Measurements from ENCODE around the gene SIAE. TPM values are rescaled to one million over a fixed set of nuclear protein-coding genes. Genes with fewer than 3 reads are reported as not detected.

Gene SIAE
- polyA plus RNA-seq, 3 donors, result 6.7 to 8.9 (median 7.8) TPM

DNA sequence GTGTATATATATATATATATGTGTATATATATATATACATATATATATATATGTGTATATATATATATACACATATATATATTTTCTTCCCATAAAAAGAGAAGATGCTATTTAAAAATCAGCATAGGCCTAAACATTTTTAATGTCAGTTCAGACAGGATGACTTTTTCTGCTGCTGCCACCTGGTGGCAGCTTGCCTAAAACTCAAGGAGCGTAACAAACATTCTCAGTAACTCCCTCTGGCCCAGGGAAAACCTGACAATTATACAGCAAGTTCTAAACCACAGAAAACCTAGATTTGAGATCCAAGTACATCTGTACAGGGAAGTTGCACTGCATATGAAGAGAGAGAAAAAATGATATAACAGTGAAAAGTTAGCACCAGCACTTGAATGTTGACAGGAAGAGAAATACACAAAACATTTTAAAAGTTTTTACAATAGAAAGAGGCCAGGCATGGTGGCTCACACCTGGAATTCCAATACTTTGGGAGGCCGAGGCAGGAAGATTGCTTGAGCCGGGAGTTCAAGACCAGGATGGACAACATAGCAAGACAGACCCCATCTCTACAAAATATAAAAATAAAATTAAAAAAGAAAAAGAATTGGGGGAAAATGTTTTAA, 87.2 kb downstream of the SIAE start:
- H3K27ac Mint-ChIP-seq, result no peak overlapping the region
- Histone ChIP-seq H3K36me3 (replicated peaks in 1 of 2; ENCODE audit: control insufficient read depth in 1 of 2, insufficient read depth in 2 of 2, low read length in 2 of 2) (no peaks in the 10 kb centered on the region), H3K27ac (ENCODE audit: low read depth in 1 of 2, low read length in 2 of 2) (no peak overlapping the region), H3K4me1 (ENCODE audit: control insufficient read depth in 1 of 2, insufficient read depth in 2 of 2, low read length in 2 of 2) (no peaks in the 10 kb centered on the region), H3K27me3 (ENCODE audit: control insufficient read depth in 2 of 2, insufficient read depth in 2 of 2, low read length in 2 of 2) (no peaks in the 10 kb centered on the region), H3K79me2 (ENCODE audit: insufficient read depth, low read length) (no peaks in the 10 kb centered on the region), H3K4me2 (replicated peaks; ENCODE audit: extremely low read depth, low read length, poor library complexity, severe bottlenecking) (no peak overlapping the region), H4K20me1 (ENCODE audit: insufficient read depth, low read length) (no peaks in the 10 kb centered on the region), H3K9me3 (replicated peaks in 1 of 2; ENCODE audit: control insufficient read depth in 1 of 2, insufficient read depth in 1 of 2, low read length in 2 of 2) (no peaks in the 10 kb centered on the region), H2AFZ (ENCODE audit: insufficient read depth, low read depth, low read length, poor library complexity, severe bottlenecking) (no peak overlapping the region), H3K4me3 (replicated peaks in 1 of 3; ENCODE audit: low read depth in 2 of 3, low read length in 3 of 3) (no peak overlapping the region), H3K9ac (ENCODE audit: insufficient read depth, low read length, poor library complexity, severe bottlenecking) (no peak overlapping the region)
- TF ChIP-seq, protein P1, sequence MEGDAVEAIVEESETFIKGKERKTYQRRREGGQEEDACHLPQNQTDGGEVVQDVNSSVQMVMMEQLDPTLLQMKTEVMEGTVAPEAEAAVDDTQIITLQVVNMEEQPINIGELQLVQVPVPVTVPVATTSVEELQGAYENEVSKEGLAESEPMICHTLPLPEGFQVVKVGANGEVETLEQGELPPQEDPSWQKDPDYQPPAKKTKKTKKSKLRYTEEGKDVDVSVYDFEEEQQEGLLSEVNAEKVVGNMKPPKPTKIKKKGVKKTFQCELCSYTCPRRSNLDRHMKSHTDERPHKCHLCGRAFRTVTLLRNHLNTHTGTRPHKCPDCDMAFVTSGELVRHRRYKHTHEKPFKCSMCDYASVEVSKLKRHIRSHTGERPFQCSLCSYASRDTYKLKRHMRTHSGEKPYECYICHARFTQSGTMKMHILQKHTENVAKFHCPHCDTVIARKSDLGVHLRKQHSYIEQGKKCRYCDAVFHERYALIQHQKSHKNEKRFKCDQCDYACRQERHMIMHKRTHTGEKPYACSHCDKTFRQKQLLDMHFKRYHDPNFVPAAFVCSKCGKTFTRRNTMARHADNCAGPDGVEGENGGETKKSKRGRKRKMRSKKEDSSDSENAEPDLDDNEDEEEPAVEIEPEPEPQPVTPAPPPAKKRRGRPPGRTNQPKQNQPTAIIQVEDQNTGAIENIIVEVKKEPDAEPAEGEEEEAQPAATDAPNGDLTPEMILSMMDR (IDR thresholded peaks at IDR 0.05), result peak; percentile 63
- DNase-seq, result peak; percentile 23 to 51 (median 41)
- no peaks in the 10 kb centered on the region for H3K4me1 Mint-ChIP-seq
- H3K27me3 Mint-ChIP-seq (ENCODE audit: low read depth in 3 of 3), result peaks cover 7 to 9% (median 9%) of the 10 kb centered on the region in 3 donors
- no peaks in the 10 kb centered on the region for H3K9me3 Mint-ChIP-seq
- intact Hi-C loops (cut with micrococcal nuclease), result loop anchor here (5.0 to 10.0 kb wide), 3 partner anchors 162 to 512 kb away; partner anchors contain the start of gene OR8B4 (in 2 of the 2)
- no peak overlapping the region for H3K4me3 Mint-ChIP-seq
- H3K36me3 Mint-ChIP-seq, result no peaks in the 10 kb centered on the region
- no CpG with 5 or more reads among the region's 3 CpGs for WGBS (ENCODE audit: insufficient coverage)

DNA sequence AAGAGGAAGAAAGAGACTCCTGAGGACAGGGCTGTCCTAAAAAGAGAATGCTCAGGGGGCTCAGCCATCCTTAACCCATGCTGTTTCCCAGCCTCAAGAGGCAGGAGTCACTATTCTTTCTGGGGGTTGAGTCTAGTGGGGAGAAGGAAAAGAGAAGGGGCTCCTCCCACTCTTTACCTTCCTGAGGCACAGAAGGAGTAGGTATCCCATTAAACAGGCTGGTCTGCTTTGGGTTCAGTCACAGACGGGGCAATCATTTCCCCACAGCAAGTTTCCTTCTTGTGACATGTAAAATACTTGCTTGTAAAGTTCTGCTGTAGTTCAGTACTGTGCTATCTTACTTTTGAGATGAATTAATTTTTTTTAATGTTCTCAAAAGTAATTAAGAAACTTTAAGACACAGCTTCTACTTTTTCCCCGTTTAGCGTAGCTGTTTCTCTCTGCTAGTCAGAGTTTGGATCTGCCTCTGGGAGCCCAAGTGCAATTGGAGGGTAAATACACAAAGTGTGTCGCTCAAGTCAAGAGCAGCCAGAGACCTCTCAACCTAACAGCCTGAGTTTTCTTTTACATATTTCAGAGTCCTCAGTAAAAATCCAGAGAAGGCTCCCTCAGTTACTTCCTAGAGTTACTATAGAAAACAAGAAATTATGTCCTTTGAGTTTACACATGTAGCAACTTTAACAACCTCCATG, 88.7 kb downstream of the SIAE start:
- intact Hi-C loops (cut with micrococcal nuclease), result loop anchor here (5.0 to 10.0 kb wide), 3 partner anchors 160 to 510 kb away; partner anchors contain the start of gene OR8B4 (in 2 of the 2)

More for the DNA sequence above, 88.7 kb downstream of the SIAE start:
- Histone ChIP-seq H3K27me3 (ENCODE audit: control insufficient read depth in 2 of 2, insufficient read depth in 2 of 2, low read length in 2 of 2) (no peaks in the 10 kb centered on the region), H3K9ac (ENCODE audit: insufficient read depth, low read length, poor library complexity, severe bottlenecking) (no peak overlapping the region), H3K36me3 (replicated peaks in 1 of 2; ENCODE audit: control insufficient read depth in 1 of 2, insufficient read depth in 2 of 2, low read length in 2 of 2) (no peaks in the 10 kb centered on the region), H3K79me2 (ENCODE audit: insufficient read depth, low read length) (no peaks in the 10 kb centered on the region), H3K4me2 (replicated peaks; ENCODE audit: extremely low read depth, low read length, poor library complexity, severe bottlenecking) (no peak overlapping the region), H3K4me1 (ENCODE audit: control insufficient read depth in 1 of 2, insufficient read depth in 2 of 2, low read length in 2 of 2) (no peaks in the 10 kb centered on the region), H3K27ac (ENCODE audit: low read depth in 1 of 2, low read length in 2 of 2) (no peak overlapping the region), H3K9me3 (replicated peaks in 1 of 2; ENCODE audit: control insufficient read depth in 1 of 2, insufficient read depth in 1 of 2, low read length in 2 of 2) (no peaks in the 10 kb centered on the region), H4K20me1 (ENCODE audit: insufficient read depth, low read length) (no peaks in the 10 kb centered on the region), H2AFZ (ENCODE audit: insufficient read depth, low read depth, low read length, poor library complexity, severe bottlenecking) (no peak overlapping the region), H3K4me3 (replicated peaks in 1 of 3; ENCODE audit: low read depth in 2 of 3, low read length in 3 of 3) (no peak overlapping the region)
- WGBS (ENCODE audit: insufficient coverage), result 100% methylated on average over 2 of the region's 4 CpGs
- TF ChIP-seq, protein P1 (IDR thresholded peaks at IDR 0.05), result no peak
- no peaks in the 10 kb centered on the region for H3K36me3 Mint-ChIP-seq
- no peak for DNase-seq
- H3K4me3 Mint-ChIP-seq, result no peak overlapping the region
- H3K4me1 Mint-ChIP-seq, result no peaks in the 10 kb centered on the region
- no peaks in the 10 kb centered on the region for H3K9me3 Mint-ChIP-seq
- peak overlapping the region in 1 of 7 donors; percentile 41 for H3K27ac Mint-ChIP-seq
- peaks cover 5 to 7% (median 6%) of the 10 kb centered on the region in 3 donors for H3K27me3 Mint-ChIP-seq (ENCODE audit: low read depth in 3 of 3)

Measured in CD14-positive monocyte (primary cell).